Neuron (in vitro differentiated cells): ENCODE results near the gene TMEM150A.
A peak's percentile ranks its signal among the peaks of the same experiment; 100 is the strongest.

Source experiments
- H2AFZ ChIP-seq: one replicate; pipeline ENCODE4 v1.6.1; 2013; ENCODE audit warnings: low read depth, mild to moderate bottlenecking, inconsistent platforms, low read length, moderate library complexity
- H3K27me3 ChIP-seq: one replicate; pipeline ENCODE4 v1.6.1; 2013; ENCODE audit warnings: low read length; ENCODE audit not compliant: insufficient read depth
- H3K36me3 ChIP-seq: one replicate; pipeline ENCODE4 v1.6.1; 2013; ENCODE audit warnings: low read length; ENCODE audit not compliant: insufficient read depth
- H3K4me1 ChIP-seq: one replicate; pipeline ENCODE4 v1.6.1; 2013; ENCODE audit warnings: low read length; ENCODE audit not compliant: insufficient read depth
- H3K4me3 ChIP-seq: 2 replicates; pipeline ENCODE4 v1.5.1; 2013; ENCODE audit warnings: mild to moderate bottlenecking, low read length, moderate library complexity
- H3K9me3 ChIP-seq: one replicate; pipeline ENCODE4 v1.6.1; 2013; ENCODE audit warnings: low read length

Gene TMEM150A

GRCh38 chr2:85584857-85585780 is 17.4 kb downstream of the TMEM150A start:
- no peak overlapping the region for H3K4me3 ChIP-seq
- H3K27me3 ChIP-seq, result no peaks in the 10 kb centered on the region
- no peaks in the 10 kb centered on the region for H3K9me3 ChIP-seq
- no peaks in the 10 kb centered on the region for H3K36me3 ChIP-seq
- H3K4me1 ChIP-seq, result peaks cover 8% of the 10 kb centered on the region
- H2AFZ ChIP-seq, result no peak overlapping the region

- Histone ChIP-seq H2AFZ (no peak within 1 kb of the TSS), H3K36me3 (no peaks in the 10 kb centered on the region), H3K27me3 (no peaks in the 10 kb centered on the region), H3K4me1 (peaks cover 15% of the 10 kb centered on the region), H3K4me3 (no peak within 1 kb of the TSS), H3K9me3 (no peaks in the 10 kb centered on the region)
These were observed 18.1 kb downstream of the TMEM150A start, which contains the start of gene VAMP5 for GRCh38 chr2:85584354-85584856. TSS of gene VAMP5 (plus strand) at chr2:85584431. CDS start at chr2:85584491, 60 bp downstream.

- Histone ChIP-seq H3K36me3 (no peaks in the 10 kb centered on the region), H3K27me3 (no peaks in the 10 kb centered on the region), H3K9me3 (no peaks in the 10 kb centered on the region), H3K4me1 (peaks cover 21% of the 10 kb centered on the region), H2AFZ (no peak overlapping the region), H3K4me3 (no peak overlapping the region)
These were observed 18.7 kb downstream of the TMEM150A start for GRCh38 chr2:85583667-85584353.

GRCh38 chr2:85582492-85582891 is 20.0 kb downstream of the TMEM150A start:
- Histone ChIP-seq H3K4me3 (no peak overlapping the region), H3K27me3 (no peaks in the 10 kb centered on the region), H3K4me1 (peaks cover 31% of the 10 kb centered on the region), H2AFZ (no peak overlapping the region), H3K9me3 (no peaks in the 10 kb centered on the region), H3K36me3 (no peaks in the 10 kb centered on the region)

GRCh38 chr2:85580206-85580605 is 22.3 kb downstream of the TMEM150A start:
- Histone ChIP-seq H3K27me3 (no peaks in the 10 kb centered on the region), H3K36me3 (no peaks in the 10 kb centered on the region), H2AFZ (no peak overlapping the region), H3K4me3 (no peak overlapping the region), H3K4me1 (peaks cover 27% of the 10 kb centered on the region), H3K9me3 (no peaks in the 10 kb centered on the region)

GRCh38 chr2:85579266-85579935 is 23.1 kb downstream of the TMEM150A start:
- H3K4me3 ChIP-seq, result no peak overlapping the region
- peak overlapping the region; percentile 24 for H2AFZ ChIP-seq
- H3K36me3 ChIP-seq, result no peaks in the 10 kb centered on the region
- no peaks in the 10 kb centered on the region for H3K27me3 ChIP-seq
- H3K9me3 ChIP-seq, result no peaks in the 10 kb centered on the region
- peaks cover 26% of the 10 kb centered on the region for H3K4me1 ChIP-seq

- peaks cover 26% of the 10 kb centered on the region for H3K4me1 ChIP-seq
- H3K9me3 ChIP-seq, result no peaks in the 10 kb centered on the region
- H3K4me3 ChIP-seq, result no peak overlapping the region
- no peaks in the 10 kb centered on the region for H3K27me3 ChIP-seq
- H2AFZ ChIP-seq, result peak overlapping the region; percentile 24
- H3K36me3 ChIP-seq, result no peaks in the 10 kb centered on the region
These were observed 24.0 kb downstream of the TMEM150A start for GRCh38 chr2:85578243-85579180.

DNA sequence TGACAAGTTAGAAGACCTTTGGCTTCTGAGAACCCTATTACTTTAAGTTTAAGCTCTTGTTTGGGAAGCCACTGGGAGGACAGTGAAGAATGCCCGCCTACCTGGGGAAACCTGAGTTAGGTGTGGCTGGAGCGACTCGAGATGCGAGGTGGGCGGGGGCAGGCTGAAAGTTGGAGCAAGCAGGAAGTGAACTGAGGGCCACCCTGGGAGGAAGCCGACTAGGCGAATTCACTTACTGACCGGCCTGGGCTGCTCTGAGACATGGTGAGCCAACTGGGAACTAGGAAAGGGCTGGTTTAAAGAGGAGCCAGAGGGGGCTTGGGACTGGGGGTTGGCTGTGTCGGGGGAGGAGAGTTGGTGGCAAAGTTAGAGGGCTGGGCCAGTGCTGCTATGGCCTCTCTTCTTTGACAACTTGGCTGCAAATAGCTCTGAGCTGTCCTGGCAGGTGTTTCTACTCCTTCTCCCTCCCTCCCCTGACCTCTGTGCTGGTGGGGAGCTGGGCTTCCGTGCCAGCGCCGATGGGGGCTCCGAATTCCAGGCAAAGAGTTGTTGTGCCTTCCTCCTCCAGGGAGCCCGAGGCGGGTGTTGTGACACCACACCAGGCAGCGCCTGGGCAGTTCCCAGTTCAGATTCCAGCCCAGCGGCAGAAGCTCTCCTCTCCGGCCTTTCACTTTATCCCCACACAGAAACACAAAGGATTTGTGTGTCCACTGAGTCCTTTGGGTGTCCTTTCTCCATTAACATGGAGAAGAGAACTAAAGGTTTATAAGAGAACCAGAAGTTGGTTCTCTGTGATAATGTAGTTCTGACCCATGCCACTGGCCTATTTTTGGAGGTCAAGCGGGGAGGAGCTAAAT is 24.9 kb downstream of the TMEM150A start, which contains the start of gene VAMP8:
Gene VAMP8, plus strand, starts transcription at position 201 of the 857 bp plus-strand sequence. Its CDS starts 61 bp downstream, at position 262.
- no peak within 1 kb of the TSS for H3K4me3 ChIP-seq
- no peaks in the 10 kb centered on the region for H3K36me3 ChIP-seq
- H3K27me3 ChIP-seq, result no peaks in the 10 kb centered on the region
- peaks cover 26% of the 10 kb centered on the region for H3K4me1 ChIP-seq
- H2AFZ ChIP-seq, result peak within 1 kb of the TSS; percentile 12
- no peaks in the 10 kb centered on the region for H3K9me3 ChIP-seq

- Histone ChIP-seq H3K36me3 (no peaks in the 10 kb centered on the region), H3K9me3 (no peaks in the 10 kb centered on the region), H2AFZ (no peak overlapping the region), H3K4me1 (peaks cover 26% of the 10 kb centered on the region), H3K27me3 (no peaks in the 10 kb centered on the region), H3K4me3 (no peak overlapping the region)
These were observed 25.5 kb downstream of the TMEM150A start for GRCh38 chr2:85577063-85577385.

- Histone ChIP-seq H3K36me3 (no peaks in the 10 kb centered on the region), H2AFZ (no peak overlapping the region), H3K4me1 (peaks cover 26% of the 10 kb centered on the region), H3K27me3 (peaks cover 2% of the 10 kb centered on the region), H3K4me3 (no peak overlapping the region), H3K9me3 (no peaks in the 10 kb centered on the region)
These were observed 26.8 kb downstream of the TMEM150A start for GRCh38 chr2:85575739-85576138.

DNA sequence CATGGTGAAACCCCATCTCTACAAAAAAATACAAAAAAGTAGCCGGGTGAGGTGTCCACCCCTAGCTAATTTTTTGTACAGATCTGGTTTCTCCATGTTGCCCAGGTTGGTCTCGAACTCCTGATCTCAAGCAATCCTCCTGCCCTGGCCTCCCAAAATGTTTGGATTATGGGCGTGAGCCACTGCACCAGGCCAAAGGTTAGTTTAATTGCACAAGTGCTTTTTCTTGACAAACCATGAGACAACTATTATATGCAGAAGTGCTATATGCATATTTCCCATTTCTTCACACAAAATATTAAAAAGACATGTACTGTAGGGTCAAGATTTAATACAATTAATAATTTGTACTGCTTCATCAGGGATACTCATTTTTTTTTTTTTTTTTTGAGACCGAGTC is 36.2 kb downstream of the TMEM150A start:
- no peaks in the 10 kb centered on the region for H3K27me3 ChIP-seq
- no peaks in the 10 kb centered on the region for H3K36me3 ChIP-seq
- H3K4me1 ChIP-seq, result peaks cover 2% of the 10 kb centered on the region
- no peak overlapping the region for H2AFZ ChIP-seq
- H3K4me3 ChIP-seq, result no peak overlapping the region
- H3K9me3 ChIP-seq, result no peaks in the 10 kb centered on the region
